Measurements from ENCODE around the gene YIPF2.

Gene YIPF2

DNA sequence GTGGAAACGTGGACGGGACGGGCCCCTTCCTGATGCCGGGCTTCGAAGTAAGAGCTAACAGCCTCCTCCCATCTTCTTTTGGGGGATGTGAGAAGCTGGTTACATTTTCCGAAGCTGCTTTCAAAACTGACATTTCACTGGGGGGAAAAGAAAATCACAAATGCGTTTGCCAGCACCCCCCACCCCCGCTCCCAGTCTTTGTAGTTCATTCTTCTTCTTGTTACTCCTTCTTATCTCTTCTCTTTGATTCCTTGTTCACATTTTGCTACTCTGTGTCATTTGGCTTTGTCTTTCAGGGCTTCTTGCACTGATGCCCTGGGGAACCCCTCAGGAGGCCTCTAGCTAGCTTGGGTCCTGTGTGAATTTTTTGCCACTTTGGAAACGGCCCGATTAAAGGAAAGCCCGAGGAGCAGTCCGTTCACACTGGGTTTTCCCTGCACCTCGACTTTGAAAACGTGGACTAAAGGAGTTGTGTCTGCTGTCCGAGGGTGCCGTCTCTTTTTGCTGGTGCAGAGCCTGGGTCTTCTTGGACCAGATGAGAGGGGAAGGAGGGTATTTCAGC, 55.8 kb downstream of the YIPF2 start:
- no peak for DNase-seq

Data from T-helper 1 cell (primary cell).